GM21529 (cell line): ENCODE measurements around the gene ADORA1.

Experiments
- ATAC-seq: cut with Tn5 transposase; IDR thresholded peaks from one replicate; pipeline ENCODE4 v1.9.1; 2021; ENCODE audit not compliant: unreplicated experiment

Gene ADORA1

DNA sequence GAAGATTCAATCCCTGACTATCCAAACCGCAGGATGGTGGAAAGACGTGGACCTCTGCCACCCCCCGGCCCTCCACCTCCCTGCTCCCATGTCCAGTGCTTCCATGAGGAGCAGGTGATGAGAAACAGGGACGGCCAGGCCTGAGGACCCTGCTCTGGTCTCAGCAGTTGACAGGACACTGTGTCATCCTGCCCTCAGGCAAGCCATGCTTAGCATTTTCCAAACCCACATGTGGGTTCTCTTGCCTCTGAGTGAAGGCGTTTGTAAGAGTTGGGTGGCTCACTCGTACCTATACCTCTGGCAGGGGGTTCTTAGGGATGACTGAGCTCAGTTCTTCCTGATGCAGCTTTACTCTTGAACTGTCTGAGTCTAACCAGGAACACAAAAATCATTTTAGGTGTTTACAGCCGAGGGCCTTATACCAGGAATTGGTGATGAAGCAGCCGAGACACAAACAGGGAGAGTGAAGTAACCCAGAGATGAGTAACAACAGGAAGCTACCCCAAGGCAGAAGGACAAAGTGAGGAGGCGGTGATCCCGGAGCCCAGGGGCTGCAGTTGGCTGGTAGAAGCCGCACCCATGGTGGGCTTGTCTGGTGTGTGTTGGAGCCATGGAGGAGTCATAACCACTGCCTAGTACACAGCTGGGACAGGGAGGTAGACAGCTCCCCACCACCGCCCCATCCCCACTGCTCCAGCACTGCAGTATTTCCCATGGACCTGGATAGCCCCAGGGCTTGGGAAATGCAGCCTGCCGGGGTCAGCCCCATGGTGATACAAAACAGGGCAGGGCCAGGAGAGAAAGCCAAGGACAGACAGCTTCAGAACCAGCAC lies 26.7 kb downstream of the ADORA1 start:
- ATAC-seq, result no peak

GRCh38 chr1:203156280-203156679 lies 28.8 kb downstream of the ADORA1 start:
- no peak for ATAC-seq

DNA sequence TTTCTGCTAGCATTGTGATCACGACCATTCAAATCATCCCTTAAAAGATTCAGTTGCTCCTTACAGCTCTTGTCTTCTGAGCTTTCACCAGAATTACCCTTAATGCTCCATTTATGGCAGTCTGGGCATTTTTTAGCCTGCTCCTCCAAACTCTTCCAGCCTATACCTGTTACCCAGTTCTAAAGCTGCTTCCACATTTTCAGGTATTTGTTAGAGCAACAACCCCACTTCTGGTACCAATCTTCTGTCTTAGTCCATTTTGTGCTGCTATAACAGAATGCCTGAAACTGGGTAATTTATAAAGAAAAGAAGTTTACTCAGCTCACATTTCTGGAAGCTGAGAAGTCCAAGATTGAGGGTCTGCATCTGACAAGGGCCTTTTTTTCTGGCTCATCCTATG lies 30.9 kb downstream of the ADORA1 start:
- no peak for ATAC-seq

GRCh38 chr1:203158960-203159665 lies 31.6 kb downstream of the ADORA1 start:
- ATAC-seq, result no peak

DNA sequence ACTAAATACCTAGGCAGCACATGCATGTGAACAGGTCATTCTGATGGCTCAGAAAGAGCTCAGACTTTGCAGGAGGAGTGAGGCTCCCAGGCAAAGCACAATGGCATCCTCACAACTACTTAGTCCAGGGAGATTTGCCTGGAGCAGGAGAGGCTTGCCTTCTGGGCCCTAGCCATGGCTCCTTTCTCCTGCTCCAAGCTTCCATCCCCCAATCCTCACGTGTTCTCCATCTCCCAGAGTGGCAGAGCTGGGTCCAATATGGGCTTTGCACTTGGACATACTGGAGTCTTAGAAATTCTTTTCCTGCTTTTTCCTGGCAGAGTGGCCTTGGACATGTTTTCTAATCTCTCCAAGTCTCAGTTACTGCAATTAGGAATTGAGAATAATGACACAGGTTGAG lies 32.3 kb downstream of the ADORA1 start:
- ATAC-seq, result no peak

DNA sequence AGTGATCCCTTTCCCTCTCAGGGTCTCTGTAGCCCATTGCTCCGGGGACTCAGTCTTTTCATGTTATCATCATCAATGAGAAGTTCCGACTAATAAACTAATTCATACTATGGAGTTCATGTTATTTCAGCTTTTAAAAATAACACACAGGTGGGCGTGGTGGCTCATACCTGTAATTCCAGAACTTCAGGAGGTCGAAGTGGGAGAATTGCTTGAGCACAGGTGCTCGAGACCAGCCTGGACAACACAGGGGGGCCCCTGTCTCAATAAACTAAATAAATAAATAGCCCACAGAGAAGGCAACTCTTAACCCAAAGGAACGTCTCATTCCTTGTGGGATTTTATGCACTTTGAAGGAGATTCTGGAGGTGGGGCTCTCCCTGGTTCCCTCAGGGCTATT lies 33.6 kb downstream of the ADORA1 start:
- ATAC-seq, result no peak

DNA sequence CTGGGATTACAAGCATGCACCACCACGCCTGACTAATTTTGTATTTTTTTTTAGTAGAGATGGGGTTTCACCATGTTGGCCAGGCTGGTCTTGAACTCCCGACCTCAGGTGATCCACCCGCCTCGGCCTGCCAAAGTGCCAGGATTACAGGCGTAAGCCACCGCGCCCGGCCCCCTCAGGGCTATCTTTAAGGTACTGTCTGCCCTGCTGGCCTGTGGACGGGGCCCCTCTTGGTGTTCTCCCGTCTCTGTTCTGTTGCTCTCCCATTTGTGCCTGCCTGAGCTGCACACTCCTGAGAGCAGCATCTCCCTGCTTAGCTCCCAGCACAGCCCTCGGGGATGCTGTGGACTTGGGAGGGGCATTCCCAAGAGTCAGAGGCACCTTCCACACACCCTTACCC lies 34.2 kb downstream of the ADORA1 start:
- no peak for ATAC-seq

DNA sequence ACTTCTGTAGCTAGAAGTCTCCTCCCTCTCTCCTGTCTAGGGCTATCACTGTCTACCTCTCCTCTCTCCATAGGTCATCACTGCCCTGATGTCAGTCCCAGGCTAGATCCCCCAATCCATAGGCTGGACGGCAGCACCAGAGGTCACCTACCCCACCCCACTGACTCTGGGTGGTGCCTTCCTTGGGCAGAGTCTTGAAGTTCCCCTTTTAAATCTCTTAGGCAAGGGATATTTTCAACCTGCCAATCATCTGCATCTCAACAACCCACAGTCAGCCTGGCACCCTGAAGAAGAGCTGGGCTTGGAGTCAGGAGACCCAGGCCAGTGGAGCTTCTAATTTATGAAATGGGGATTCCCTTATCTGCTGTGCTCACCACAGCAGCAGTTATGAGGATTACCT lies 34.9 kb downstream of the ADORA1 start:
- ATAC-seq, result no peak

DNA sequence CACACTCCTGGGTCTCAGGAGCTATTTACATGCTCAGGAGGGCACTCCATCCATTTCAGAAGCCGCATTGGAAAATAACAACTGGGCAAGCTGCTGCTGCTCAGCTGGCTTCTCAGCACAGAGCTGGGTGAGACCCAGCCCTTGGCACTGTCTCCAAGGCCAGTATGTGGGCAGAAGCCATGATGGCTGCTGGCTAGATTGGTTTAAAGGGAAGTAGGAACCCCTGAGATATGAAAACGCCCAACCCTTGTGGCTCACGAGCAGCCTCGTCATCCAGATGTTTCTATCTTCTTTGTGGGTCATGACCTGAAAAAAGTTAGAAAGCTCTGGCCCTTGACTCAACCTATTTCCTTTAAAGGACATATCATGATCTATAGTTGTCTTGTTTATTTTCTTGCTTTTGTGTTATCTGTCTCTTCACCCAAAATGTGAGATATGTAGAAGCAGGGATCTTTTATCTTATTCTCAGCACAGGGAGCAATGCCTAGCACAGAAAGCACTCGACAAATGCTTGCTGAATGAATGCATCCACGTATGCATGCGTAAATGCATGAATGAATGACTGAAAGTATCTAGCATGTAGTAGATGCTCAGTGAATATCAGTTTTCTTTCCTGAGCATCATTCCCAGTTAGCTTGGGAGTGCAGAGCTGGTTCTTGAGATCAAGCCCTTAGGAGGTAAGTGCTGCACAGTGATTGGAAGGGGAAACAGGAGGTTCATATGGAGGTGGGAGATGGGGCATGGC lies 36.5 kb downstream of the ADORA1 start:
- no peak for ATAC-seq

DNA sequence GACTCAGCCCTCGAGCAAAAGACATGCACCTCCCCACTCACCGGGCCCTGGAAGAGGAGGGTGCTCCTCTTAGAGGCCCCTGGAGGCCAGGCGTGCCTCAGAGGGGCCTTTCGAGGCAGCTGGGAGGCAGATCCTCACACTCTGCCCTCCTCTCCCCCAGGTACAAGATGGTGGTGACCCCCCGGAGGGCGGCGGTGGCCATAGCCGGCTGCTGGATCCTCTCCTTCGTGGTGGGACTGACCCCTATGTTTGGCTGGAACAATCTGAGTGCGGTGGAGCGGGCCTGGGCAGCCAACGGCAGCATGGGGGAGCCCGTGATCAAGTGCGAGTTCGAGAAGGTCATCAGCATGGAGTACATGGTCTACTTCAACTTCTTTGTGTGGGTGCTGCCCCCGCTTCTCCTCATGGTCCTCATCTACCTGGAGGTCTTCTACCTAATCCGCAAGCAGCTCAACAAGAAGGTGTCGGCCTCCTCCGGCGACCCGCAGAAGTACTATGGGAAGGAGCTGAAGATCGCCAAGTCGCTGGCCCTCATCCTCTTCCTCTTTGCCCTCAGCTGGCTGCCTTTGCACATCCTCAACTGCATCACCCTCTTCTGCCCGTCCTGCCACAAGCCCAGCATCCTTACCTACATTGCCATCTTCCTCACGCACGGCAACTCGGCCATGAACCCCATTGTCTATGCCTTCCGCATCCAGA lies 37.7 kb downstream of the ADORA1 start:
- ATAC-seq, result no peak

- no peak for ATAC-seq
Observed at GRCh38 chr1:203165800-203166161, 38.3 kb downstream of the ADORA1 start.

DNA sequence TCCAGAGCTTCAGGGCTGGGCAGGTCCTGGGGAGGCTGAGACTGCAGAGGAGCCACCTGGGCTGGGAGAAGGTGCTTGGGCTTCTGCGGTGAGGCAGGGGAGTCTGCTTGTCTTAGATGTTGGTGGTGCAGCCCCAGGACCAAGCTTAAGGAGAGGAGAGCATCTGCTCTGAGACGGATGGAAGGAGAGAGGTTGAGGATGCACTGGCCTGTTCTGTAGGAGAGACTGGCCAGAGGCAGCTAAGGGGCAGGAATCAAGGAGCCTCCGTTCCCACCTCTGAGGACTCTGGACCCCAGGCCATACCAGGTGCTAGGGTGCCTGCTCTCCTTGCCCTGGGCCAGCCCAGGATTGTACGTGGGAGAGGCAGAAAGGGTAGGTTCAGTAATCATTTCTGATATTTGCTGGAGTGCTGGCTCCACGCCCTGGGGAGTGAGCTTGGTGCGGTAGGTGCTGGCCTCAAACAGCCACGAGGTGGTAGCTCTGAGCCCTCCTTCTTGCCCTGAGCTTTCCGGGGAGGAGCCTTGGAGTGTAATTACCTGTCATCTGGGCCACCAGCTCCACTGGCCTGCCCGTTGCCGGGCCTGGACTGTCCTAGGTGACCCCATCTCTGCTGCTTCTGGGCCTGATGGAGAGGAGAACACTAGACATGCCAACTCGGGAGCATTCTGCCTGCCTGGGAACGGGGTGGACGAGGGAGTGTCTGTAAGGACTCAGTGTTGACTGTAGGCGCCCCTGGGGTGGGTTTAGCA lies 38.8 kb downstream of the ADORA1 start:
- no peak for ATAC-seq

DNA sequence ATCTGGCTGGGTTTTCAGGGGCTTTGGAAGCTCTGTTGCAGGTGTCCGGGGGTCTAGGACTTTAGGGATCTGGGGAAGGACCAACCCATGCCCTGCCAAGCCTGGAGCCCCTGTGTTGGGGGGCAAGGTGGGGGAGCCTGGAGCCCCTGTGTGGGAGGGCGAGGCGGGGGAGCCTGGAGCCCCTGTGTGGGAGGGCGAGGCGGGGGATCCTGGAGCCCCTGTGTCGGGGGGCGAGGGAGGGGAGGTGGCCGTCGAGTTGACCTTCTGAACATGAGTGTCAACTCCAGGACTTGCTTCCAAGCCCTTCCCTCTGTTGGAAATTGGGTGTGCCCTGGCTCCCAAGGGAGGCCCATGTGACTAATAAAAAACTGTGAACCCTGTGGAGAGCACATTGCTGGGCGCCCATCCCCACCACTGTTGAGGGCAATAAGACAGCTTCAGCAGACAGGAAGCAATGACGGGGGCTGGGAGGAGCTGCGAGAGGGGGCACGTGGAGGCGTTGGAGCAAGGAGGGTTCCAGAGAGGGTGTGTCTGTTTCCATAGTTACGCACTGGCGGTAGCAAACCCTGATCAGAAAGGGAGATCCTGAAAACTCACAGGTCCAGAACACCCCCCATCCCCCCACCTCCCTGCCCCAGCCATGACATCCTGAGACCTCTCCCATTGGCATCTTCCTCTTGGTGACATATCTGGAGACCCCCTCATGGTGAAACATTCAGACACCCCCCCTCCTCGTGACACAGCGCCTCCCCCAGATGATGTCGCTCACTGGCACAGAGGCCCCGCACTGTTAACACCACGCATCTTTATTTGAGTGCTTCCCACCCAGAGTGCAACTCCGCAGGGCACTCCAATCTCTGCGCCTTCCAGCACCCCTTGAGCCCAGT lies 39.7 kb downstream of the ADORA1 start:
- ATAC-seq, result no peak

DNA sequence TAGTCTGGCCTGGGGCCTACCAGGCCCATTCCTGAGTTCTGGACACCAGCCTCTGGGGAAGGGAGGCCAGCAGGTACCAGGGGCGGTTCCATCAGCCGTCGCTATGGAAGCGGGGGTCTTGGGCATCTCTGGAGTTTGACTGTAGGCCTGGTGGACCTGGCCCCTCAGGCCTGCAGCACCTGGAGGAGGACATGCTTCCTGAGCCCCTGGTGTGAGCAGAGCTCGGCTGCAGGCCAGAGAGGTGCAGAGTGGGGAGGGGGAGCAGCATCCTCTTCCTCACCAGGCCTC lies 40.3 kb downstream of the ADORA1 start:
- no peak for ATAC-seq

- ATAC-seq, result no peak
Observed at GRCh38 chr1:203168256-203168786, 40.8 kb downstream of the ADORA1 start.

- no peak for ATAC-seq
Observed at GRCh38 chr1:203168991-203169390, 41.5 kb downstream of the ADORA1 start.

- no peak for ATAC-seq
Observed at GRCh38 chr1:203169770-203170520, 42.4 kb downstream of the ADORA1 start.

- no peak for ATAC-seq
Observed at GRCh38 chr1:203170625-203171330, 43.3 kb downstream of the ADORA1 start.
